ENCODE results near the gene TSSK3.

DNA sequence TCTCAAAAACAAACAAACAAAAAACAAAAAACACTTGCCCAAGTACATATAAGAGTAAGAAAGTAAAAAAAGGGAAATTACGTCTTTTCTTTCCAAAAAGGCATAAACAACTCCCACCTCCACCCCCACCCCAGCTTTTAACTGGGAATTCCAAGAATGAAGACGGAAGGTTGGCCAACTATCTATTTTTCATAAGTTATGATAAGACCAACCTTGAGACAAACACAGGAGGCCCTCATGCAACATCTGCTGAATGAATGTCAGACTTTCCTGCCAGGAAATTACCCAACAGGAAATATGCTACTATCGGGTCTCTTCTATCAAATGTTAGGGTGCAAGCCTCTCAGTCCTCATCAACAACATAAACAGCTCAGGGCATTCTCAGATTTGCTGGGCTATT lies 30.0 kb downstream of the TSSK3 start:
- no peak for TF ChIP-seq POLR2AphosphoS5 (IDR thresholded peaks at IDR 0.05; ENCODE audit: insufficient read depth, low read depth, low read length)
- no peak for TF ChIP-seq CTCF (IDR thresholded peaks at IDR 0.05; ENCODE audit: extremely low read depth in 1 of 2, insufficient read depth in 1 of 2, low read depth in 1 of 2, low read length in 2 of 2)
